Coronary artery (tissue), 2 donors: Measurements from ENCODE around the gene CAPS.
A peak's percentile ranks its signal among the peaks of the same experiment; 100 is the strongest.

Experiments
- DNase-seq: peaks from one replicate; pipeline ENCODE4 v3.0.0-alpha.2; 2017; ENCODE audit warnings: low spot score
- H3K27ac ChIP-seq, 2 donors: fragments of 200-600 bp; sonication (generic); one replicate each; pipeline ENCODE4 v1.5.1; 2016 to 2019
- H3K4me3 ChIP-seq: fragments of 200-600 bp; sonication (generic); 2 replicates; pipeline ENCODE4 v1.5.1; 2016; ENCODE audit warnings: mild to moderate bottlenecking, moderate library complexity
- TF ChIP-seq, protein P1 (sequence below): fragments of 200-600 bp; sonication (generic); IDR thresholded peaks from one replicate; pipeline ENCODE4 v1.5.1; 2019; ENCODE audit warnings: antibody characterized with exemption

Gene CAPS

DNA sequence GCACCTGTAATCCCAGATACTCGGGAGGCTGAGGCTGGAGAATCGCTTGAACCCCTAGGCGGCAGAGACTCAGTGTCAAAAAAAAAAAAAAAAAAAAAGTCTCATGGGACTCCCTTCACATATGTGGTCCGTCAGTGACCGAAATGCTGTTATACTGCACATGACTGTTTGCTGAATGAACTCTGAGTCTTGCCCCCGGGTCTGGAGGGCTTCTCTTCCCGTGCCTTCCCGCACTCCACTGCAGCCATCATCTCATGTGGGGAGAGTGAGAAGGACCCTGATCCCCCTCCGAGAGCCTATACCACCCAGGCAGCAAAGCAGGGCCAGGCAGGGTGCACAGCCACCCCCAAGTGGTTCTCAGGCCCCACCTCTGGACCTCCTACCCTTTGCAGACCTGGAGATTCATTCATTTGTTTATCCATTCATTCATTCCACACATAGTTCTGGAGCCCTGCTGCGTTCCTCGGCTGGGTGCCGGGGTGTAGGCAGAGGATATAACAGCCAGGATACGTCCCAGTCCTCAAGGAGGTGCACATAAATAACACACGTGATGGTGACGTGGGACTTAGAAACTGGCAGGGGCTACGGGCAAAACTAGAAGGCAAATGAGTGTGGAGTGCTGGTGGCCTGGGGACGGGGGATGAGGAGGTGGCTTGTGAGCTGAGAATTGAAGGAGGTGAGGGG, 24.6 kb upstream of the CAPS start:
- Histone ChIP-seq H3K4me3 (no peak overlapping the region), H3K27ac (no peak overlapping the region)
- TF ChIP-seq, protein P1, sequence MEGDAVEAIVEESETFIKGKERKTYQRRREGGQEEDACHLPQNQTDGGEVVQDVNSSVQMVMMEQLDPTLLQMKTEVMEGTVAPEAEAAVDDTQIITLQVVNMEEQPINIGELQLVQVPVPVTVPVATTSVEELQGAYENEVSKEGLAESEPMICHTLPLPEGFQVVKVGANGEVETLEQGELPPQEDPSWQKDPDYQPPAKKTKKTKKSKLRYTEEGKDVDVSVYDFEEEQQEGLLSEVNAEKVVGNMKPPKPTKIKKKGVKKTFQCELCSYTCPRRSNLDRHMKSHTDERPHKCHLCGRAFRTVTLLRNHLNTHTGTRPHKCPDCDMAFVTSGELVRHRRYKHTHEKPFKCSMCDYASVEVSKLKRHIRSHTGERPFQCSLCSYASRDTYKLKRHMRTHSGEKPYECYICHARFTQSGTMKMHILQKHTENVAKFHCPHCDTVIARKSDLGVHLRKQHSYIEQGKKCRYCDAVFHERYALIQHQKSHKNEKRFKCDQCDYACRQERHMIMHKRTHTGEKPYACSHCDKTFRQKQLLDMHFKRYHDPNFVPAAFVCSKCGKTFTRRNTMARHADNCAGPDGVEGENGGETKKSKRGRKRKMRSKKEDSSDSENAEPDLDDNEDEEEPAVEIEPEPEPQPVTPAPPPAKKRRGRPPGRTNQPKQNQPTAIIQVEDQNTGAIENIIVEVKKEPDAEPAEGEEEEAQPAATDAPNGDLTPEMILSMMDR, result no peak
- no peak for DNase-seq

- TF ChIP-seq, protein P1, result no peak
- Histone ChIP-seq H3K4me3 (no peak overlapping the region), H3K27ac (no peak overlapping the region)
- no peak for DNase-seq
Measured at GRCh38 chr19:5890099-5890498, 24.0 kb upstream of the CAPS start.

GRCh38 chr19:5891572-5891937, 22.5 kb upstream of the CAPS start:
- TF ChIP-seq, protein P1, result no peak
- no peak overlapping the region for H3K27ac ChIP-seq
- DNase-seq, result no peak
- no peak overlapping the region for H3K4me3 ChIP-seq

DNA sequence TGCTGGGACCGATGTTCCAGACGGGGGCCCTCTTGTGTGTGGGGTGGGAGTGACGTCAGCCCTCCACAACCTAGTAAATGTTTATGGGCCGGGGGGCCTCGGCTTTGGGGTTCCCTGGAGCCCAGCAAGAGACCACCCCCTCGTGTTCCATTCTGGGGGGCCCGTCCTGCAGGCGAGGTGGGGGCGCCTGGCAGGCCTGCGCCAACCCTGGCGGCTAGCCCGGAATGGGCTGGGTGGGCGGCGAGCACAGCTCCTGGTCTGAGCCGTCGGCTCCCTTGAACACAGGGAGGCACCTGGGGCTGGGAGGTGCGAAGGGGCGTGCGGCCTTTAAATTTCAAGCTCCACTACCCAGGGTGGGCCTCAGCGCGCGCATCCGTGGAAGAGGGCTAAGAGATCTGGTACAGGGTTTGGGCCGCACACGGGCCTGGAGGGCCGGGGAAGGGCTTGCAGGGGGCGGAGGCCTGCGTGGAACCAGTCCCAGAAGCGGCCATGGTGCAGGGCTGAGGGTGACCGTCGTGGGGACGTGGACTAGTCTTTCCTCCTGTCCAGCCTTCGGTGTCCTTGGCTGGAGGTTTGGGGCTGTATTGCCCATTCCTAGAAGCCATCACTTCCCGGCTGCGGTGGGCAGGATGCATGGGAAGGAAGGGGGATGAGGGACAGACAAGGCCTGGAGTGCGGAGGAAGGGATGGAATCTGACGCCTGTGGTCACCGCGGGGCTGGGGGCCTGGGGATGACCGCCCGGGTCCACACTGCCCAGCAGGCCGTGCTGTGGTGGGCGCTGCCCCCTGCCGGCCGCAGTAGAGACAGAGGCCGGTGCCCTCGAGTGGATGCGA, 21.9 kb upstream of the CAPS start:
- TF ChIP-seq, protein P1, result no peak
- DNase-seq, result no peak
- H3K4me3 ChIP-seq, result no peak overlapping the region
- H3K27ac ChIP-seq, result no peak overlapping the region

- no peak for DNase-seq
- TF ChIP-seq, protein P1, result no peak
- Histone ChIP-seq H3K27ac (no peak overlapping the region), H3K4me3 (no peak overlapping the region)
Measured at GRCh38 chr19:5892772-5893275, 21.2 kb upstream of the CAPS start.

DNA sequence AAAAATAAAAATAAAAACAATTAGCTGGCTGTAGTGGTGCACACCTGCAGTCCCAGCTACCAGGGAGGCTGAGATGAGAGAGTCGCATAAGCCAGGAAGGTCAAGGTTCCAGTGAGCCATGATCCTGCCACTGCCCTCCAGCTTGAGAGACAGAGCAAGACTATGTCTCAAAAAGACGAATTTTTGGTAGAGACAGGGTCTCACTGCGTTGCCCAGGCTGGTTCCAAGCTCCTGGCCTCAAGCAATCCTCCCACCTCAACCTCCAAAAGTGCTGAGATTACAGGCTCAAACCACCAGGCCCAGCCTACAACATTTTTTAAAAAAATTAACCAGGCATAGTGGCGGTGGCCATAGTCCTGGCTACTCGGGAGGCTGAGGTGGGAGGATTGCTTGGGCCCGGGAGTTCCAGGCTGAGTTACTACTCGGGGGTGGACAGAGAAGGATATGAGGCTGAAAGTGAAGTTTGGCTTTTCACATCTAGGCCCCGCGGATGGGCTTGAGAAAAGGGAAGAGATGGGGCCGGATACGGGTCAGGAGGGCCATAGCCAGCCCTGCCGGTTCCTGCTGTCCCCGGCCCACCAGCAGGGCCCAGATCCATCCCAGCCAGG, 20.7 kb upstream of the CAPS start:
- no peak for DNase-seq
- Histone ChIP-seq H3K4me3 (no peak overlapping the region), H3K27ac (peak overlapping the region in 1 of 2 donors; percentile 54)
- TF ChIP-seq, protein P1, result no peak
